T-helper 1 cell treated with Interleukin-12 subunit alpha and Interleukin-12 subunit beta and Interleukin-4 antibody, amounts not matched to agents 30 μg/mL and 1 μg/mL, for 36 hours (primary cell): Measurements from ENCODE around the gene ABCA12.

Source experiments
- H3K27ac Mint-ChIP-seq: one replicate; pipeline ENCODE4 v1.8.0; 2021; ENCODE audit warnings: mild to moderate bottlenecking, mixed read lengths
- H3K27me3 Mint-ChIP-seq: one replicate; pipeline ENCODE4 v1.8.0; 2021; ENCODE audit warnings: low read depth, mixed read lengths
- H3K36me3 Mint-ChIP-seq: one replicate; pipeline ENCODE4 v1.8.0; 2021; ENCODE audit warnings: low read depth, mixed read lengths
- H3K4me1 Mint-ChIP-seq: one replicate; pipeline ENCODE4 v1.8.0; 2021; ENCODE audit warnings: low read depth, mixed read lengths
- H3K4me3 Mint-ChIP-seq: one replicate; pipeline ENCODE4 v1.8.0; 2021; ENCODE audit warnings: mild to moderate bottlenecking, moderate library complexity, mixed read lengths
- H3K9me3 Mint-ChIP-seq: one replicate; pipeline ENCODE4 v1.8.0; 2021; ENCODE audit warnings: mixed read lengths

ABCA12 gene

DNA sequence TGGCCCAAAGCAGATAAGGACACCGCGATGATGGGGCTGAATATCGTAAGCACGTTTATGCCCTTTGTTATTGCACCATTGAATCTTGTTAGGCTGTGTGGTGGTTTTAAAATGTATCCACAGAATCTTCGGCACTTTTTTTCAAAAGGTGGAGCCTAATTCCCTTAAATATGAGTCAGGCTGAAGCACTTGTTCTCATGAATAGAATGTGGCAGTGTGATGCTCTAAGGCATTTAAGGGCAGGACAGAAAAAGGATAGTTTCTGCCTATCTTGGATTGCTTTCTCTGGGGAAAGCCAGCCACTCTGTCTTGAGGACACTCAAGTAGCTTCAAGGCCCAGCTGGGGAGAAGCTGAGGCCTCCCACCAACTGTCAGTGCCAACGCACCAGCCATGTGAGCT is 39.6 kb downstream of the ABCA12 start:
- no peaks in the 10 kb centered on the region for H3K4me1 Mint-ChIP-seq
- no peaks in the 10 kb centered on the region for H3K9me3 Mint-ChIP-seq
- no peak overlapping the region for H3K4me3 Mint-ChIP-seq
- no peaks in the 10 kb centered on the region for H3K27me3 Mint-ChIP-seq
- H3K27ac Mint-ChIP-seq: no peak overlapping the region
- H3K36me3 Mint-ChIP-seq: no peaks in the 10 kb centered on the region

- no peak overlapping the region for H3K4me3 Mint-ChIP-seq
- no peaks in the 10 kb centered on the region for H3K4me1 Mint-ChIP-seq
- H3K27me3 Mint-ChIP-seq: no peaks in the 10 kb centered on the region
- no peaks in the 10 kb centered on the region for H3K9me3 Mint-ChIP-seq
- no peak overlapping the region for H3K27ac Mint-ChIP-seq
- no peaks in the 10 kb centered on the region for H3K36me3 Mint-ChIP-seq
Observed at GRCh38 chr2:215084080-215084479, 54.3 kb downstream of the ABCA12 start.

- no peaks in the 10 kb centered on the region for H3K36me3 Mint-ChIP-seq
- H3K27me3 Mint-ChIP-seq: no peaks in the 10 kb centered on the region
- no peaks in the 10 kb centered on the region for H3K4me1 Mint-ChIP-seq
- H3K9me3 Mint-ChIP-seq: no peaks in the 10 kb centered on the region
- H3K27ac Mint-ChIP-seq: no peak overlapping the region
- no peak overlapping the region for H3K4me3 Mint-ChIP-seq
Observed at GRCh38 chr2:215083146-215083545, 55.3 kb downstream of the ABCA12 start.

- no peaks in the 10 kb centered on the region for H3K36me3 Mint-ChIP-seq
- H3K9me3 Mint-ChIP-seq: no peaks in the 10 kb centered on the region
- no peaks in the 10 kb centered on the region for H3K27me3 Mint-ChIP-seq
- H3K4me1 Mint-ChIP-seq: no peaks in the 10 kb centered on the region
- H3K27ac Mint-ChIP-seq: no peak overlapping the region
- H3K4me3 Mint-ChIP-seq: no peak overlapping the region
Observed at GRCh38 chr2:215082446-215082845, 56.0 kb downstream of the ABCA12 start.

DNA sequence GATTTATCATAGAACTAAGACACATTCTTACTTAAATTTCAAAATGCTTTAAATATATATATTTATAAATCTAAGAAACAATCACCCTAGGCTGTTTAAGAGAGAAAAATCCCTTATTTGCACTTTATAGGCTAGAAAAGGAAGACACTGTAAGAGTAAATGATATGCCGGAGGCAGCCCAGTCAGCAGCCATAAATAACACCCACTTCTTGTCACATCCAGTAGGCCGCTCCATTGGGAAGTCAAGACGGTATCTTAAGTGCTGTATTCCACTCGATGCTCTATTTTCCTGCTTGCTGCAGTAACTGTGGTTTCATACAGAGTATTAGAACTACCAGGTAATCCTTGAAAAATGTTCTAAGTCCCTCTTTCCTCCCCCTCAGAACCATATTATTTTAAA is 57.9 kb downstream of the ABCA12 start:
- no peak overlapping the region for H3K4me3 Mint-ChIP-seq
- no peaks in the 10 kb centered on the region for H3K36me3 Mint-ChIP-seq
- H3K27ac Mint-ChIP-seq: no peak overlapping the region
- no peaks in the 10 kb centered on the region for H3K27me3 Mint-ChIP-seq
- H3K4me1 Mint-ChIP-seq: no peaks in the 10 kb centered on the region
- no peaks in the 10 kb centered on the region for H3K9me3 Mint-ChIP-seq

DNA sequence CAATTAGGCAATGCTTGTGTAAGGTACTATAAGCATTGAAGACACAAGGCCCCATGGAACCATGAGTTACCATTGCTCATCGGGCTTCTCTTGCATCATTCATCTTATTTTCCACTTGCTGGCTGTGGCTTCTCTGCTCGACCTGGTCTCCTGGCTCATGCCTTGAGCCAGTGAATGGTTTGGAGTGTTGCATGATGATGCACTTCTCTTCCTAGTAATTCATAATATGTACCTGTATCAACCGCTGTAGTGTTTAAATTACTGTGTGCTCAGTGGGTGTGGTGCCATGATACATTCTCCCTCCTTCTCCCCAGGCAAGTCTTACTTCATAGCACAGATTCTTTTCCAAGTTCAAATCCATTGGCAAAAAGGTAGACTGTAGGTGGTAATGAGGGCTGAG is 66.8 kb downstream of the ABCA12 start:
- no peaks in the 10 kb centered on the region for H3K4me1 Mint-ChIP-seq
- H3K27me3 Mint-ChIP-seq: no peaks in the 10 kb centered on the region
- no peaks in the 10 kb centered on the region for H3K9me3 Mint-ChIP-seq
- no peak overlapping the region for H3K4me3 Mint-ChIP-seq
- H3K27ac Mint-ChIP-seq: no peak overlapping the region
- H3K36me3 Mint-ChIP-seq: no peaks in the 10 kb centered on the region

DNA sequence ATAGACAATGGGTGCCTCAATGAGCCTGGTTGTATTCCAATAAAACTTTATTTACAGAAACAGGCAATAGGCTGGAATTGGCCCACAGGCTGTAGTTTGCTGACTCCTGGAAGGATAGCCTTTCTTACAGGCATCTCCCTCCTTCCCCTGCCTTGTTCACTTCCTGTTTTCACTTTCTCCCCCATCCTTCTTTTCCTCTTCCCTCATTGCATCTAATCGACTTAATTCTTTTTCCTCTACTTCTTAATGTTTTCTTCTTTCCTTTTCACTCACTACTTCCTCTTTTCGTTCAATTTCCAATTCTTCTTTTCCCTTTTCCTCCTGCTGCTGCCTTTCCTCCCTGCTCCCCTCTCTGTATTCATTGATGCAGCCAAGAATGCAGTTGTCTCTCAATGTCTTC is 70.0 kb downstream of the ABCA12 start:
- no peaks in the 10 kb centered on the region for H3K27me3 Mint-ChIP-seq
- no peaks in the 10 kb centered on the region for H3K4me1 Mint-ChIP-seq
- H3K36me3 Mint-ChIP-seq: no peaks in the 10 kb centered on the region
- no peak overlapping the region for H3K27ac Mint-ChIP-seq
- H3K4me3 Mint-ChIP-seq: no peak overlapping the region
- H3K9me3 Mint-ChIP-seq: no peaks in the 10 kb centered on the region

- Mint-ChIP-seq H3K36me3 (no peaks in the 10 kb centered on the region), H3K4me1 (no peaks in the 10 kb centered on the region), H3K9me3 (no peaks in the 10 kb centered on the region), H3K27ac (no peak overlapping the region), H3K27me3 (no peaks in the 10 kb centered on the region), H3K4me3 (no peak overlapping the region)
Observed at GRCh38 chr2:215066124-215066523, 72.3 kb downstream of the ABCA12 start.

- Mint-ChIP-seq H3K9me3 (no peaks in the 10 kb centered on the region), H3K27ac (no peak overlapping the region), H3K27me3 (no peaks in the 10 kb centered on the region), H3K36me3 (no peaks in the 10 kb centered on the region), H3K4me1 (no peaks in the 10 kb centered on the region), H3K4me3 (no peak overlapping the region)
Observed at GRCh38 chr2:215063526-215063925, 74.9 kb downstream of the ABCA12 start.

- Mint-ChIP-seq H3K36me3 (no peaks in the 10 kb centered on the region), H3K4me1 (no peaks in the 10 kb centered on the region), H3K27ac (no peak overlapping the region), H3K9me3 (no peaks in the 10 kb centered on the region), H3K4me3 (no peak overlapping the region), H3K27me3 (no peaks in the 10 kb centered on the region)
Observed at GRCh38 chr2:215060861-215061536, 77.4 kb downstream of the ABCA12 start.

GRCh38 chr2:215059724-215060123 is 78.7 kb downstream of the ABCA12 start:
- H3K4me1 Mint-ChIP-seq: no peaks in the 10 kb centered on the region

GRCh38 chr2:215055891-215056290 is 82.5 kb downstream of the ABCA12 start:
- H3K4me3 Mint-ChIP-seq: no peak overlapping the region
- H3K27me3 Mint-ChIP-seq: no peaks in the 10 kb centered on the region
- H3K36me3 Mint-ChIP-seq: no peaks in the 10 kb centered on the region
- no peaks in the 10 kb centered on the region for H3K4me1 Mint-ChIP-seq
- H3K9me3 Mint-ChIP-seq: no peaks in the 10 kb centered on the region
- no peak overlapping the region for H3K27ac Mint-ChIP-seq

More at GRCh38 chr2:215059724-215060123, 78.7 kb downstream of the ABCA12 start:
- Mint-ChIP-seq H3K27ac (no peak overlapping the region), H3K36me3 (no peaks in the 10 kb centered on the region), H3K9me3 (no peaks in the 10 kb centered on the region), H3K4me3 (no peak overlapping the region), H3K27me3 (no peaks in the 10 kb centered on the region)

DNA sequence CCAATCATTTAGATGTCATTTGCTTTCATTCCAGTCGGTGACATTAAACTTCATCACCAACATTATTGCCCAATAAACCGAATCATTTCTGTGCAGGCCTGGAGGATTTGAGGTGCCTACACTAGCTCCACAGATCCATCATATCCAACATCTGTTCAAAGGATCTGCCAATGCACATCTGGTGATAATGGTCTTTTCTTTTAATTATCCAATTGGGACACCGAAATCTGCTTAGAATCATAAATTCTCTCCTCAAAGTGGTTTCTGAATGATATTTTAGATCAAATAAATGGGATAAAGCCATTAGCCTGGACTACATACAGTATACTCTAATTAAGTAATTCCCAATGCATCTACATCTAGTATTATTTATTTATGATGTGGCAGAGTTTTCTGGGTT is 85.6 kb downstream of the ABCA12 start:
- no peaks in the 10 kb centered on the region for H3K9me3 Mint-ChIP-seq
- no peaks in the 10 kb centered on the region for H3K36me3 Mint-ChIP-seq
- no peaks in the 10 kb centered on the region for H3K4me1 Mint-ChIP-seq
- H3K27me3 Mint-ChIP-seq: no peaks in the 10 kb centered on the region
- H3K27ac Mint-ChIP-seq: no peak overlapping the region
- no peak overlapping the region for H3K4me3 Mint-ChIP-seq

DNA sequence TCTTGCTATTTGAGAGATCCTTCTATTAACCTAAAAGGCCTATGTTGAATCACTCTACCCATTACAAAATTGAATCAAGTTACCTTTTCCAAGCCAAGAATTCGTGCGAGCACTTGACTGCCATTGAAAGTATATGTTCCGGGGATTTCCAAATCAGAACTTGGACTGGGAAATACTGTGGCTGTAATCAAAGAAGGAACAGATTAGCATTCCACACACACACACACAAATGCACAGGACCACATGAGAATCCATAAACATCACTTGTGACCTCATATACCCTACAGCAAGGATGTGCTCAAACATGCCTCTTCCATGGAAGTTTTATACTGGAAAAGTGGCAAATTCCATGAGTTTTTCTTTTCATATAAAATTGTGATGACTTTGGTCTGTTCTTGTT is 86.0 kb downstream of the ABCA12 start:
- no peaks in the 10 kb centered on the region for H3K4me1 Mint-ChIP-seq
- no peaks in the 10 kb centered on the region for H3K9me3 Mint-ChIP-seq
- no peaks in the 10 kb centered on the region for H3K36me3 Mint-ChIP-seq
- H3K27ac Mint-ChIP-seq: no peak overlapping the region
- no peaks in the 10 kb centered on the region for H3K27me3 Mint-ChIP-seq
- no peak overlapping the region for H3K4me3 Mint-ChIP-seq

GRCh38 chr2:215049341-215049740 is 89.1 kb downstream of the ABCA12 start:
- Mint-ChIP-seq H3K27ac (no peak overlapping the region), H3K4me1 (no peaks in the 10 kb centered on the region), H3K4me3 (no peak overlapping the region), H3K9me3 (no peaks in the 10 kb centered on the region), H3K27me3 (no peaks in the 10 kb centered on the region), H3K36me3 (no peaks in the 10 kb centered on the region)

- no peaks in the 10 kb centered on the region for H3K27me3 Mint-ChIP-seq
- H3K27ac Mint-ChIP-seq: no peak overlapping the region
- H3K4me3 Mint-ChIP-seq: no peak overlapping the region
- H3K9me3 Mint-ChIP-seq: no peaks in the 10 kb centered on the region
- H3K36me3 Mint-ChIP-seq: no peaks in the 10 kb centered on the region
- no peaks in the 10 kb centered on the region for H3K4me1 Mint-ChIP-seq
Observed at GRCh38 chr2:215038421-215038820, 100.0 kb downstream of the ABCA12 start.
